Mucosa of descending colon (tissue), 3 donors: ENCODE data around the gene ACAD9. TPM values are rescaled to one million over a fixed set of nuclear protein-coding genes. Genes with fewer than 3 reads are reported as not detected.
A peak's percentile ranks its signal among the peaks of the same experiment; 100 is the strongest.
"Not testable (repeated sequence)": the region's sequence is repeated elsewhere in the genome, so short reads cannot be mapped to it uniquely, and the experiment has no call there.

Experiments used
- ATAC-seq: fragments of 200-7000 bp; cut with Tn5 transposase; one replicate; pipeline ENCODE4 v1.9.1; 2020; ENCODE audit warnings: mild to moderate bottlenecking, moderate library complexity
- DNase-seq, 3 donors: peaks; one replicate each; pipeline ENCODE4 v3.0.0-alpha.2; 2020
- H3K36me3 ChIP-seq: fragments of 200-600 bp; one replicate; pipeline ENCODE4 v1.8.0; 2021; ENCODE audit warnings: low read depth, mild to moderate bottlenecking
- H3K4me1 ChIP-seq: fragments of 200-600 bp; one replicate; pipeline ENCODE4 v1.8.0; 2021; ENCODE audit warnings: low read depth, mild to moderate bottlenecking
- H3K4me3 ChIP-seq: fragments of 200-600 bp; one replicate; pipeline ENCODE4 v1.8.0; 2021; ENCODE audit warnings: mild to moderate bottlenecking
- H3K9me3 ChIP-seq: fragments of 200-600 bp; one replicate; pipeline ENCODE4 v1.8.0; 2021; ENCODE audit warnings: mild to moderate bottlenecking
- intact Hi-C, 2 donors: fragments of 100-400 bp; cut with DNase I in 1 of 2; cut with micrococcal nuclease in 1 of 2; formaldehyde crosslinking; loops; one replicate each; pipeline versions ENCODE4 v1.11.0 to v1.11.1; 2022; cut with DNase I, micrococcal nuclease
- long read RNA-seq, 2 donors: library from polyadenylated mRNA; unstranded; transcript quantifications; one replicate each; pipeline ENCODE4 v2.0.0, GENCODE V29; 2019 to 2021
- total RNA-seq, 3 donors: library from RNA; stranded (reverse); fragmentation: NEBNext Ultra II Directional in 2 of 3; extraction: Animal tissue kit (Norgen Biotek cat#: 25700) in 2 of 3; gene quantifications; one replicate each; pipeline versions ENCODE4 v1.2.1 to v1.2.4, GENCODE V29; 2021 to 2023
- TF ChIP-seq, protein P1 (sequence below): fragments of 200-600 bp; IDR thresholded peaks from one replicate; pipeline ENCODE4 v1.8.0; 2022; ENCODE audit warnings: antibody characterized with exemption, mild to moderate bottlenecking
- donor health status: DM: no; HTN: no; CAD: no; lungs with moderate emphysema.
- donor health status: DM: no; HTN: no; CAD: no.
- donor health status: DM: no; HTN: yes; CAD: no.

ACAD9 gene
- total RNA-seq: 10 to 100 TPM; 42.7 to 43.9 (median 43.8) TPM
- long read RNA-seq, donor 1, transcript ACAD9-201 (18 exons, 2,454 nt): major isoform, 32 of 39 reads
- long read RNA-seq, donor 1, partial matches to known transcripts: 0 of 39 reads
- long read RNA-seq, donor 1, other reads (novel, unspliced or antisense): 6 of 39 reads
- long read RNA-seq, donor 2, transcript ACAD9-201 (18 exons, 2,454 nt): major isoform, 11 of 18 reads
- long read RNA-seq, donor 2, partial matches to known transcripts: 2 of 18 reads
- long read RNA-seq, donor 2, other reads (novel, unspliced or antisense): 3 of 18 reads

DNA sequence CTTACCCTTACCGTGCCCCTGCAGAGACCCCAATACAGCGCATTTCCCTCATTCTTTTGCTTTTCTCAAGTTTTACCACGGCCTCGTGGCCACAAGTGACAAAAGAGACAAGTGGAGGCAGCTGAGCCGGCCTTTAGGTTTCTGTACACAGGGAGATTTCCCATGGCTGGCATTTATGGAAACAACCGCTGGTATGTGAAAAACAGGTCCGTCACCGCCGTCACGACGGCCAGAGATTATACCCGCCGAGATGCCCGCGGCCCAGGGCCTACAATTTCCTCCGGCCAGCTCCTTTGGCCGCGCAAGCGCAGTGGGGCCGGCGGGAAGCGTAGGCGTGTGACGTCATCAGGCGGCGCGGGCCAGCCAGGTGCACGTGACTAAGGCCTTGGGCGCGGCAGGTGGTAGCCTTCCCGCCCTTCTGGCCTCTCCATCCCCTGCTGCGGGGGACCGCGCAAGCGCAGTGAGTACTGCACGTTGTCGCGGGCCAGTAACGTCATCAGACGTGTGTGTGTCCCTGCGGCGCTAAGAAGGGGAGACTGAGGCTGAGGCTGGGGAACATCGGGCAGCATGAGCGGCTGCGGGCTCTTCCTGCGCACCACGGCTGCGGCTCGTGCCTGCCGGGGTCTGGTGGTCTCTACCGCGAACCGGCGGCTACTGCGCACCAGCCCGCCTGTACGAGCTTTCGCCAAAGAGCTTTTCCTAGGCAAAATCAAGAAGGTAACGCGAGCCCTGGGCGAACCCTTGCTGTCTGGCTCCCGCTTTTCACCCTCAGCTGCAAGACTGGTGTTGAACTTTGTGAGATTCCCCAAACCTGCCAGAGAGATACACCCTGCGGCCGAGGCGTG, at the start of gene ACAD9:
ACAD9 (plus strand) TSS at position 496 of the 845 bp plus-strand sequence; CDS start at position 568, 72 bp downstream.
- H3K4me3 ChIP-seq: peak within 1 kb of the TSS; percentile 54
- H3K36me3 ChIP-seq: no peaks in the 10 kb centered on the region
- ATAC-seq (peak; percentile 98), DNase-seq (peak; percentile 97 to 99 (median 99))
- no peaks in the 10 kb centered on the region for H3K9me3 ChIP-seq
- intact Hi-C loops: no loop called here
- H3K4me1 ChIP-seq: peaks cover 18% of the 10 kb centered on the region
- TF ChIP-seq, protein P1, sequence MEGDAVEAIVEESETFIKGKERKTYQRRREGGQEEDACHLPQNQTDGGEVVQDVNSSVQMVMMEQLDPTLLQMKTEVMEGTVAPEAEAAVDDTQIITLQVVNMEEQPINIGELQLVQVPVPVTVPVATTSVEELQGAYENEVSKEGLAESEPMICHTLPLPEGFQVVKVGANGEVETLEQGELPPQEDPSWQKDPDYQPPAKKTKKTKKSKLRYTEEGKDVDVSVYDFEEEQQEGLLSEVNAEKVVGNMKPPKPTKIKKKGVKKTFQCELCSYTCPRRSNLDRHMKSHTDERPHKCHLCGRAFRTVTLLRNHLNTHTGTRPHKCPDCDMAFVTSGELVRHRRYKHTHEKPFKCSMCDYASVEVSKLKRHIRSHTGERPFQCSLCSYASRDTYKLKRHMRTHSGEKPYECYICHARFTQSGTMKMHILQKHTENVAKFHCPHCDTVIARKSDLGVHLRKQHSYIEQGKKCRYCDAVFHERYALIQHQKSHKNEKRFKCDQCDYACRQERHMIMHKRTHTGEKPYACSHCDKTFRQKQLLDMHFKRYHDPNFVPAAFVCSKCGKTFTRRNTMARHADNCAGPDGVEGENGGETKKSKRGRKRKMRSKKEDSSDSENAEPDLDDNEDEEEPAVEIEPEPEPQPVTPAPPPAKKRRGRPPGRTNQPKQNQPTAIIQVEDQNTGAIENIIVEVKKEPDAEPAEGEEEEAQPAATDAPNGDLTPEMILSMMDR: peak; percentile 8

DNA sequence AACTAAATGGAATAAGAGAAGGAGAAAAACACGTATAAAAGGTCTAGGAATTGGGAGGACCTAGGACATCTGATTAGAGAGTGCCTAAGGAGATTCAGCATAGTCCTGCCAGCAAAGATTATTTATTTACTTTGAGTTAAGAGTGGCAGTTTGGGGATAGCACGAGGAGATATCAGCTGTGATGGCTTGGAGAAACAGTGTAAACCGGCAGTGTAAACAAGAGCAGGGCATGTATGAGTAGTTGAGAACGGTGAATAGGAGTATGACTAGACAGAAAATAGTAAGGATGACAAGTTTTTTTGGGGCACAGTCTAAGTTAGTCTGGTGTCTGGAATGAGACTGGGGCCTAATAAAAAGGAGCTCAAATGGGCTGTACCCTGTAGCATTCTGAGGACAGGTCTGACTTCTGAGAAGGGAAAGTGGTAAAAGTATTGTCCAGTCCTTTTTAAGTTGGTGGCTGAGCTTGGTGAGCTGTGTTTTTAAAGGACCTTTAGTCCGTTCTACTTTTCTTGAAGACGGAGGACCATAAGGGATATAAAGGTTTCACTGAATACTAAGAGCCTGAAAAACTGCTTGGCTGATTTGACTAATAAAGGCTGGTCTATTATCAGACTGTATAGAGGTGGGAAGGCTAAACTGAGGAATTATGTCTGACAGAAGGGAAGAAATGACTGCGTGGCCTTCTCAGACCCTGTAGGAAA, 49.3 kb upstream of the ACAD9 start:
- H3K4me1 ChIP-seq, ATAC-seq, intact Hi-C loops, H3K36me3 ChIP-seq, DNase-seq, H3K9me3 ChIP-seq, H3K4me3 ChIP-seq: not testable (repeated sequence)

DNA sequence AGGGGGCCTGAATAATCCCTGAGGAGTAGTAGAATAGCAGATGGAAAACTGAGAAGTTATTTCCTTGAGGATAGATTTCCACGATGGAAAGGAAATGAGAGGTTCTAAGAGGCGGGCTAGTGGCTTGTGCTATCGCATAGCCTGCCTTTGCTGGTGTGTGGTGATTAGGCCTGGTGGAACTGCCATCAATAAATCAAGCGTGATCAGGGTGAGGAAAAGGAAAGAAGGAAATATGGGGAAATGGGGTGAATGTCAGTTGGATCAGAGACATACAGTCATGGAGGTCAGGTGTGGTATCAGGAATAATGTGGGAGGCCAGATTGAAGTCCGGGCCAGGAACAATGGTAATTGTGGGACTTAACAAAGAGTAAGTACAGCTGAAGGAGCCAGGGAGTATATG, 48.7 kb upstream of the ACAD9 start:
- H3K4me3 ChIP-seq, ATAC-seq, H3K9me3 ChIP-seq, DNase-seq, H3K36me3 ChIP-seq, intact Hi-C loops, H3K4me1 ChIP-seq: not testable (repeated sequence)

DNA sequence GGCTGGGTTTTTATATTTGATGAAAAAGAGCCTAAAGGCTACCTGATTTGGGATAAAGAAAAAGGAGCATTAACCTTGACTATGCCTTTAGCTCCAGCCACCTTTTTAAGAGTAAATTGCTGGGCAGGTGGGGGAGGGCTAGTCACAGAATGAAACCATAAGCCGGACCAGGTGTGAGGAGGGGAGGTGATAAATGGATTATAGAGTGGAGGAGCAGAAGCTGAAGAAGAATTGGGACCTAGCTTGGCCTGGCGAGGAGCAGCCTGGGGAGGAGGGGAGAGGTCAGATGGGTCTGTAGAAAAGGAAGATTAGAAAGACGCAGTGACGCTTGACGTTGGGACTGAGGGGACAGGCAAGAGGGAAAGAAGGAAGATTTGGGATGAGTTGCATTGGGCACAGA, 46.4 kb upstream of the ACAD9 start:
- DNase-seq, H3K4me3 ChIP-seq, H3K36me3 ChIP-seq, H3K9me3 ChIP-seq, ATAC-seq, intact Hi-C loops, H3K4me1 ChIP-seq: not testable (repeated sequence)

DNA sequence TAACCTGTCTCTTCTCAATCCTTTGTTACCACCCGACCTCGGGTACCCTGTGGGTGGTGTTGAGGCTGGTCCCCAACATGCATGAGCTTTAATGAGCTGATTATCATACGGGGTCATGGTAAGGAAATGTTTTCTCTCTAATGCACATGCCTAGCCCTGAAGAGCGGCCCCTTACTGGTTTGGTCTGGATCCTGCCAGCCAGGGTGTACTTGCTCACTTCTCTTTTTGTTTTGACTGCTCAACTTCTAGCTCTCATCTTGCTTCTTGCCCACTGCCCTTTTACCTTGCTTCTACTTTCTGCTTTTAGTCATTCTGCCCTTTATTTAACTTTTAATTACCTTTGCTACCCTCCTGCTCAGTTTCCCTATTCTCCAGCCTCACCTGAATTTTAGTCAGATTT, 44.3 kb upstream of the ACAD9 start:
- intact Hi-C loops: no loop called here
- no peak for ATAC-seq
- TF ChIP-seq, protein P1: no peak

DNA sequence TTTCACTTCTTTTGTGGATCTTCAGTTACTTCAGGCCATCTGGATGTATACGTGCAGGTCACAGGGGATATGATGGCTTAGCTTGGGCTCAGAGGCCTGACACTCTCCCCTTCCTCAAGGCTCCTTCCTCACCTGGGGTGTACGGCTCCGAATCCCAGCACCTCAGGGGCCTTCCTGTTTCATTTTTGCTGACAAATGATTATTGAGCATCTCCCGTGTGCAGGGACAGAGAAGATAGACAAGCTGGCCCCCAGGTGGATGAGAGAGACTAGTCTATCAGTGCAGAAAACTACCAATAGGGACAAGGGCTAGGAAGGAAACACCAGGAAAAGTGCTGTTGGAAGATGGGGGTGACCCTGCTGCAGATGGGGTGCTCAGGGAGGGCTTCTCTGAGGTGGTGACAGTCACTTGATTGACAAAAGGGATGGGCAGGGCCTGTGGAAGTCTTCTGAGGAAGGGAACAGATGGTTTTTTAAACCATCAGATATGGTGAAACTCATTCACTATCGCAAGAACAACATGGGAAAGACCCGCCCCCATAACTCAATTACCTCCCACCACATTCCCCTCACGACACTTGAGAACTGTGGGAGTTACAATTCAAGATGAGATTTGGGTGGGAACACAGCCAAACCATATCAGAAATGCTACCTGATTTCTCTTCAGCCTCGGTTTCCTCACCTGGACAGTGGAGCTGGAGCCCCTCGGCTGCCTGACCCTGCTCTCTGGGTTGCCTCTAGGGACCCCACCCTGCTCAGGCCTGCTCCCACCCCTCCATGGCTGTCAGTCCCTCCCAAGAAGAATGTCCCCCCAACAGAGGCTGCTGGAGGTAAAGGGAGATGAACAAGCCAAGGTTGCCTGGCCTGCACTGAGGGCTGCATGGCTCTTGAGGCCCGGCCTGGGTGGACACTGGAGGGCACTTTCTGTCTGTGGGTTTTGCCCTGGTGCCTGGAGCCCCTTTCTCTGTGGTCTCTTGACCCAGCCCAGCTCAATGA, 37.2 kb upstream of the ACAD9 start:
- TF ChIP-seq, protein P1: no peak
- Histone ChIP-seq H3K4me1 (peaks cover 5% of the 10 kb centered on the region), H3K4me3 (no peak overlapping the region), H3K36me3 (no peaks in the 10 kb centered on the region), H3K9me3 (no peaks in the 10 kb centered on the region)
- DNase-seq: no peak
- intact Hi-C loops: no loop called here
- ATAC-seq: no peak

More for the DNA sequence above, 44.3 kb upstream of the ACAD9 start:
- H3K4me1 ChIP-seq: no peaks in the 10 kb centered on the region
- H3K4me3 ChIP-seq: no peak overlapping the region
- DNase-seq: no peak
- H3K9me3 ChIP-seq: no peaks in the 10 kb centered on the region
- H3K36me3 ChIP-seq: no peaks in the 10 kb centered on the region
